SK-N-SH treated with all-trans-retinoic acid at 6 μM for 48 hours (cell line): Measurements from ENCODE around the gene BICRAL.

ENCODE experiments used
- ATAC-seq: fragments of 200-7000 bp; cut with Tn5 transposase; 3 replicates; pipeline ENCODE4 v1.9.1; 2020; ENCODE audit warnings: mild to moderate bottlenecking, moderate library complexity
- ARNTL ChIP-seq: fragments of 450-650 bp; formaldehyde crosslinking; IDR thresholded peaks from 2 replicates; pipeline ENCODE4 v1.5.0; 2020; ENCODE audit warnings: low read depth, mild to moderate bottlenecking, moderate library complexity, borderline replicate concordance
- BACH2 ChIP-seq: fragments of 250-450 bp; sonication (Bioruptor Pico); IDR thresholded peaks from 2 replicates; pipeline ENCODE4 v1.9.0; 2021; ENCODE audit warnings: mild to moderate bottlenecking, borderline replicate concordance
- CREB5 ChIP-seq: fragments of 250-450 bp; sonication (Bioruptor Pico); IDR thresholded peaks from 2 replicates; pipeline ENCODE4 v1.5.1; 2020; ENCODE audit warnings: low read depth, mild to moderate bottlenecking, moderate library complexity
- CSDC2 ChIP-seq: fragments of 250-450 bp; sonication (Bioruptor Pico); IDR thresholded peaks from 2 replicates; pipeline ENCODE4 v1.5.0; 2020; ENCODE audit warnings: mild to moderate bottlenecking, moderate library complexity
- CSRNP3 ChIP-seq: fragments of 250-450 bp; sonication (Bioruptor Pico); IDR thresholded peaks from 2 replicates; pipeline ENCODE4 v1.5.1; 2021; ENCODE audit warnings: mild to moderate bottlenecking, moderate library complexity
- ESRRG ChIP-seq: fragments of 250-450 bp; sonication (Bioruptor Pico); IDR thresholded peaks from 2 replicates; pipeline ENCODE4 v1.6.1; 2021; ENCODE audit warnings: mild to moderate bottlenecking
- GLIS3 ChIP-seq: fragments of 250-450 bp; sonication (Bioruptor Pico); IDR thresholded peaks from 2 replicates; pipeline ENCODE4 v1.5.0; 2020; ENCODE audit warnings: mild to moderate bottlenecking, moderate library complexity
- ISL1 ChIP-seq: fragments of 250-450 bp; sonication (Bioruptor Pico); IDR thresholded peaks from 2 replicates; pipeline ENCODE4 v2.1.2; 2022; ENCODE audit warnings: mild to moderate bottlenecking, moderate library complexity
- OSR1 ChIP-seq: fragments of 250-450 bp; sonication (Bioruptor Pico); IDR thresholded peaks from 2 replicates; pipeline ENCODE4 v1.8.0; 2022; ENCODE audit warnings: moderate library complexity, mild to moderate bottlenecking, inconsistent platforms
- PATZ1 ChIP-seq: fragments of 250-450 bp; sonication (Bioruptor Pico); IDR thresholded peaks from 2 replicates; pipeline ENCODE4 v1.8.0; 2020; ENCODE audit warnings: mild to moderate bottlenecking, moderate library complexity, borderline replicate concordance
- POU6F1 ChIP-seq: fragments of 250-450 bp; sonication (Bioruptor Pico); IDR thresholded peaks from 2 replicates; pipeline ENCODE4 v1.8.0; 2021; ENCODE audit warnings: low read depth, mild to moderate bottlenecking, moderate library complexity, borderline replicate concordance
- PPARA ChIP-seq: fragments of 250-450 bp; sonication (Bioruptor Pico); IDR thresholded peaks from 2 replicates; pipeline ENCODE4 v1.5.0; 2020; ENCODE audit warnings: mild to moderate bottlenecking, borderline replicate concordance
- RARB ChIP-seq: fragments of 250-450 bp; sonication (Bioruptor Pico); IDR thresholded peaks from 2 replicates; pipeline ENCODE4 v1.8.0; 2021; ENCODE audit warnings: mild to moderate bottlenecking, moderate library complexity
- SNAI2 ChIP-seq: fragments of 250-450 bp; sonication (Bioruptor Pico); IDR thresholded peaks from 2 replicates; pipeline ENCODE4 v1.5.0; 2020; ENCODE audit warnings: mild to moderate bottlenecking, moderate library complexity
- TOX ChIP-seq: fragments of 250-450 bp; sonication (Bioruptor Pico); IDR thresholded peaks from 2 replicates; pipeline ENCODE4 v1.8.0; 2021; ENCODE audit warnings: mild to moderate bottlenecking, moderate library complexity, borderline replicate concordance
- TSHZ2 ChIP-seq: fragments of 250-450 bp; sonication (Bioruptor Pico); IDR thresholded peaks from 2 replicates; pipeline ENCODE4 v1.5.0; 2020; ENCODE audit warnings: mild to moderate bottlenecking, moderate library complexity
- ZC3H10 ChIP-seq: fragments of 250-450 bp; sonication (Bioruptor Pico); IDR thresholded peaks from 2 replicates; pipeline ENCODE4 v1.5.1; 2021; ENCODE audit warnings: mild to moderate bottlenecking, moderate library complexity
- ZFP3 ChIP-seq: fragments of 250-450 bp; sonication (Bioruptor Pico); IDR thresholded peaks from 2 replicates; pipeline ENCODE4 v1.5.0; 2020; ENCODE audit warnings: mild to moderate bottlenecking, moderate library complexity
- ZFP30 ChIP-seq: fragments of 450-650 bp; formaldehyde crosslinking; IDR thresholded peaks from 2 replicates; pipeline ENCODE4 v1.5.0; 2022; ENCODE audit warnings: mild to moderate bottlenecking, moderate library complexity
- ZNF565 ChIP-seq: fragments of 450-650 bp; formaldehyde crosslinking; conservative IDR thresholded peaks from 2 replicates; pipeline ENCODE4 v1.5.0; 2020; ENCODE audit warnings: low read depth, mild to moderate bottlenecking, moderate library complexity
- ZNF8 ChIP-seq: fragments of 450-650 bp; formaldehyde crosslinking; IDR thresholded peaks from 2 replicates; pipeline ENCODE4 v1.5.0; 2020; ENCODE audit warnings: mild to moderate bottlenecking, moderate library complexity

BICRAL gene

GRCh38 chr6:42779521-42779920, 2.3 kb upstream of the BICRAL start:
- TF ChIP-seq PPARA (CRISPR knock-in tag) (no peak), OSR1 (CRISPR knock-in tag) (no peak), ZNF8 (CRISPR knock-in tag) (no peak), TOX (CRISPR knock-in tag) (no peak)
- no peak for ATAC-seq

GRCh38 chr6:42781546-42781795, 381 bp upstream of the BICRAL start:
- no peak for ATAC-seq

More at GRCh38 chr6:42781546-42781795, 381 bp upstream of the BICRAL start:
- no peak for TF ChIP-seq CREB5 (CRISPR knock-in tag)
- TF ChIP-seq TSHZ2 (CRISPR knock-in tag) = no peak
- no peak for TF ChIP-seq RARB (CRISPR knock-in tag)
- TF ChIP-seq ZNF565 (CRISPR knock-in tag) = no peak
- TF ChIP-seq ZFP3 (CRISPR knock-in tag) = no peak
- no peak for TF ChIP-seq POU6F1 (CRISPR knock-in tag)
- TF ChIP-seq CSRNP3 (CRISPR knock-in tag) = no peak
- TF ChIP-seq BACH2 = no peak
- TF ChIP-seq PATZ1 (CRISPR knock-in tag) = no peak
- no peak for TF ChIP-seq ARNTL (CRISPR knock-in tag)
- TF ChIP-seq ESRRG (CRISPR knock-in tag) = no peak
- TF ChIP-seq CSDC2 (CRISPR knock-in tag) = no peak
- TF ChIP-seq ZC3H10 (CRISPR knock-in tag) = no peak
- no peak for TF ChIP-seq ZNF8 (CRISPR knock-in tag)
- TF ChIP-seq ISL1 (CRISPR knock-in tag) = no peak
- TF ChIP-seq OSR1 (CRISPR knock-in tag) = no peak
- TF ChIP-seq ZFP30 (CRISPR knock-in tag) = no peak
- TF ChIP-seq GLIS3 = no peak
- no peak for TF ChIP-seq TOX (CRISPR knock-in tag)
- TF ChIP-seq SNAI2 (CRISPR knock-in tag) = no peak
